Measurements from ENCODE around the gene LYG2. TPM values are rescaled to one million over a fixed set of nuclear protein-coding genes. Genes with fewer than 3 reads are reported as not detected.

LYG2 gene
- total RNA-seq = not detected in 2 replicates

GRCh38 chr2:99255491-99256318 is at the start of gene LYG2:
Gene LYG2, minus strand, starts transcription at chr2:99255666. Its CDS starts 1,406 bp downstream, at chr2:99254260.

GRCh38 chr2:99301097-99301496 is 45.6 kb upstream of the LYG2 start, which contains the start of gene LYG1:
Gene LYG1, minus strand, starts transcription at chr2:99301197. Its CDS starts 5,527 bp downstream, at chr2:99295670.

Small RNAs within 50 kb of the gene (small RNA-seq; reads per million reads assigned to genes)
- gene AC092587.1 = not detected

Other genes starting within 250 kb of the LYG2 start
- gene C2orf15, start 114.0 kb downstream of the LYG2 start, total RNA-seq = 0.22 and 0.79 TPM in 2 replicates
- 2.9 and 6.7 TPM in 2 replicates for gene TSGA10, start 100.7 kb downstream of the LYG2 start, total RNA-seq
- 2.4 and 3.0 TPM in 2 replicates for gene LIPT1, start 100.7 kb downstream of the LYG2 start, total RNA-seq
- 17.1 and 18.1 TPM in 2 replicates for gene MITD1, start 74.6 kb downstream of the LYG2 start, total RNA-seq
- gene MRPL30, start 74.5 kb downstream of the LYG2 start, total RNA-seq = 30.4 and 35.7 TPM in 2 replicates
- gene LYG1, start 45.5 kb upstream of the LYG2 start, total RNA-seq = 0.79 TPM in 1 of 2 replicates, not detected in the other
- gene TXNDC9, start 80.7 kb upstream of the LYG2 start, total RNA-seq = 33.0 and 59.8 TPM in 2 replicates
- 12.2 and 16.1 TPM in 2 replicates for gene EIF5B, start 81.7 kb upstream of the LYG2 start, total RNA-seq
- 26.8 and 39.3 TPM in 2 replicates for gene REV1, start 234.4 kb upstream of the LYG2 start, total RNA-seq

Data from placental epithelial cell (primary cell).